Lung (tissue), 12 donors: Measurements from ENCODE around the gene GPS1. TPM values are rescaled to one million over a fixed set of nuclear protein-coding genes. Genes with fewer than 3 reads are reported as not detected.

ENCODE experiments used
- ATAC-seq: fragments of 200-7000 bp; cut with Tn5 transposase; one replicate; pipeline ENCODE4 v1.9.1; 2020; ENCODE audit warnings: moderate number of reproducible peaks; ENCODE audit not compliant: insufficient read depth, low FRiP score
- DNase-seq, 3 donors: peaks; one replicate each; pipeline ENCODE4 v3.0.0-alpha.2; 2013 to 2017
- H3K27ac ChIP-seq, 2 donors: one replicate each; pipeline ENCODE4 v1.5.1; 2013; ENCODE audit warnings: mild to moderate bottlenecking in 2 of 2, moderate library complexity in 2 of 2, control low read depth in 1 of 2, inconsistent platforms in 1 of 2, low read depth in 1 of 2, low read length in 1 of 2
- H3K27me3 ChIP-seq, 3 donors: one replicate each; pipeline ENCODE4 v1.5.1; 2013; ENCODE audit warnings: low read length in 2 of 3; ENCODE audit not compliant: control insufficient read depth in 3 of 3, insufficient read depth in 3 of 3
- H3K36me3 ChIP-seq, 4 donors: one replicate each; pipeline ENCODE4 v1.5.1; 2013; ENCODE audit warnings: low read length in 4 of 4, mild to moderate bottlenecking in 1 of 4, moderate library complexity in 1 of 4; ENCODE audit not compliant: control insufficient read depth in 4 of 4, insufficient read depth in 4 of 4
- H3K4me1 ChIP-seq, 5 donors: one replicate each; pipeline ENCODE4 v1.5.1; 2013; ENCODE audit warnings: low read length in 5 of 5, mild to moderate bottlenecking in 2 of 5, moderate library complexity in 1 of 5; ENCODE audit not compliant: control insufficient read depth in 5 of 5, insufficient read depth in 5 of 5
- H3K4me3 ChIP-seq: one replicate; pipeline ENCODE4 v1.5.1; 2013; ENCODE audit warnings: mild to moderate bottlenecking, control low read depth, moderate library complexity
- H3K9ac ChIP-seq, 2 donors: one replicate each; pipeline ENCODE4 v1.5.1; 2013; ENCODE audit warnings: low read length in 2 of 2, control low read depth in 1 of 2; ENCODE audit not compliant: insufficient read depth in 1 of 2
- H3K9me3 ChIP-seq, 4 donors: one replicate each; pipeline ENCODE4 v1.5.1; 2013; ENCODE audit warnings: low read length in 3 of 4, mild to moderate bottlenecking in 1 of 4, moderate library complexity in 1 of 4; ENCODE audit not compliant: control insufficient read depth in 4 of 4, insufficient read depth in 3 of 4
- CTCF ChIP-seq: IDR thresholded peaks from 2 replicates; pipeline ENCODE4 v1.5.1; 2012; ENCODE audit warnings: mild to moderate bottlenecking; ENCODE audit errors: control extremely low read depth, extremely low read depth
- WGBS, 2 donors: extraction: QIAGEN DNeasy Blood & Tissue Kit; methylation state at CpG; one replicate each; pipeline ENCODE4 v1.1.7; 2013; 5-methylcytosine and 5-hydroxymethylcytosine counted together
- polyA plus RNA-seq, 2 donors: library from polyadenylated mRNA; stranded (reverse); fragments of 200-250 nt; gene quantifications; one replicate each; pipeline ENCODE4 v1.2.1, GENCODE V29; 2013
- total RNA-seq, 2 donors: library from RNA; depleted of rRNA in 1 of 2; stranded (reverse); fragments of >200 nt in 1 of 2; gene quantifications; one replicate each; pipeline ENCODE4 v1.2.1, GENCODE V29; 2014 to 2021
- donor health status: control.
- donor health status: control.
- donor health status: Bipolar disorder and iron deficiency.
- donor health status: healthy.
- donor health status: DM: yes; HTN: yes; CAD: no.

GPS1 gene
- total and polyA plus RNA-seq, 4 donors: 71.0 to 102 (median 89.4) TPM

- peaks cover 0 to 10% (median 9%) of the 10 kb centered on the region in 5 donors for H3K4me1 ChIP-seq
- H3K27ac ChIP-seq: no peak overlapping the region
- TF ChIP-seq CTCF: no peak
- H3K4me3 ChIP-seq: no peak overlapping the region
- ATAC-seq (no peak), DNase-seq (no peak)
- no peaks in the 10 kb centered on the region for H3K9me3 ChIP-seq
- 88 to 89% methylated on average over 16 of the region's 16 CpGs for WGBS, 2 donors
- H3K9ac ChIP-seq: no peak overlapping the region
- peaks cover 5 to 88% (median 17%) of the 10 kb centered on the region in 4 donors for H3K36me3 ChIP-seq
- no peaks in the 10 kb centered on the region for H3K27me3 ChIP-seq
Measured at GRCh38 chr17:82060001-82060380, 8.3 kb downstream of the GPS1 start.

- Histone ChIP-seq H3K36me3 (peaks cover 5 to 82% (median 13%) of the 10 kb centered on the region in 4 donors), H3K27ac (no peak overlapping the region), H3K4me1 (peaks cover 0 to 10% (median 9%) of the 10 kb centered on the region in 5 donors), H3K9ac (no peak overlapping the region), H3K4me3 (no peak overlapping the region), H3K27me3 (no peaks in the 10 kb centered on the region), H3K9me3 (no peaks in the 10 kb centered on the region)
- WGBS, 2 donors: 88 to 89% methylated on average over 11 to 14 of the region's 14 CpGs
- DNase-seq (no peak), ATAC-seq (no peak)
- no peak for TF ChIP-seq CTCF
Measured at GRCh38 chr17:82060614-82061013, 8.9 kb downstream of the GPS1 start.

GRCh38 chr17:82061047-82061925 is 9.6 kb downstream of the GPS1 start:
- peaks cover 0 to 14% (median 10%) of the 10 kb centered on the region in 5 donors for H3K4me1 ChIP-seq
- no peaks in the 10 kb centered on the region for H3K9me3 ChIP-seq
- WGBS, 2 donors: 91 to 92% methylated on average over 31 to 34 of the region's 34 CpGs
- H3K27me3 ChIP-seq: no peaks in the 10 kb centered on the region
- DNase-seq (no peak), ATAC-seq (no peak)
- no peak overlapping the region for H3K4me3 ChIP-seq
- no peak overlapping the region for H3K9ac ChIP-seq
- peaks cover 3 to 76% (median 10%) of the 10 kb centered on the region in 4 donors for H3K36me3 ChIP-seq
- TF ChIP-seq CTCF: no peak
- H3K27ac ChIP-seq: no peak overlapping the region
